Skin epidermis (tissue), 12 donors: ENCODE data around the gene NAA40.

Experiments
- H3K27ac ChIP-seq, 21 experiments: fragments of 200-600 bp; sonication (generic) in 11 of 21; one replicate each; pipeline ENCODE4 v1.5.0; 2020; ENCODE audit warnings: mild to moderate bottlenecking in 3 of 21, inconsistent platforms in 2 of 21, moderate library complexity in 2 of 21
- H3K4me3 ChIP-seq, 7 experiments: fragments of 200-600 bp; sonication (generic) in 2 of 7; one replicate each; pipeline ENCODE4 v1.5.0; 2020; ENCODE audit warnings: inconsistent platforms in 2 of 7, mild to moderate bottlenecking in 2 of 7, moderate library complexity in 1 of 7

The NAA40 gene

DNA sequence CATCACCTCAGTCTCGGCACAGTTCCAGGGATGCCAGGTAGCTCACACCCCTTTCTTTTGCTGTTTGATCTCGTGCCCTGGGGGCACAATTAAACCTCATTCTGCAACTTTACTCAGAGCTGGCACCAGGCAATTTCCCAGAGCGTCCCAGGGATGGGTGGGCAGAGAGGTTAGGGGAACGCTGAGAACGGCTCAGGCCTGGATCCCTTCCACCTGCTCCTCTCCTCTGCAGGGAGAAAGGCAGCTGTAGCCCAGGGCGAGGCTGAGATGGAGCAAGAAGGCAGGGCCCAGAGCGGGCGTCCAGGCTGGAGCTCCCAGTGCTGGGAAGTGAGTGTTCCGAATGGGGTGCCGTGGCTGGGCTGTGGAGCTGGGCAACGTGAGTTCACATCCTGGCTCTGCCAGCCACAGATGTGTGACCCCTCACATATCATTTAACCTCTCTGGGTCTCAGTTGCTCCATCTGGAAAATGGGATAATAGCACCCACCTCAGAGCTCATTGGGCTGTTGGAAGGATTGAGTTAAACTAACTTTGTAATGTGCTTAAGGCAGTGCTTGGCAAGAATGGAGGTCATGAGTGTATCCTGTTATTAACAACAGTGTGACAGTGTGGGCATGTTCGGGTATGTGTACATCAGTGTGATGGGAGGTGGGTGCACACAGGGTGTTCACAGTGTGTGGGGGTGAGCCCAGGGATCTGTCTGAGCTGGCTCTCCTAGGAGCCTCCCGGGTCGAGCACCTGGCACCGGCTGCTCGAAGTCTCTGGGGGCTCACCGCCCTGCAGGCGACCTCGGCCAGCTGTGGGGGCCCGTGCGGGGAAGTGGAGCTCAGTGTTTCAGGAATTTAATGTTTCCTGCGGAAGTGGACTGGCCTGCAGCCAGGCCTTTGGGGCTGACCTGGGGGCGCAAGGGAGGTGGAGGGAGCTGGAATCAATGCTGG is 63.0 kb downstream of the NAA40 start:
- Histone ChIP-seq H3K4me3 (no peak overlapping the region), H3K27ac (no peak overlapping the region)

DNA sequence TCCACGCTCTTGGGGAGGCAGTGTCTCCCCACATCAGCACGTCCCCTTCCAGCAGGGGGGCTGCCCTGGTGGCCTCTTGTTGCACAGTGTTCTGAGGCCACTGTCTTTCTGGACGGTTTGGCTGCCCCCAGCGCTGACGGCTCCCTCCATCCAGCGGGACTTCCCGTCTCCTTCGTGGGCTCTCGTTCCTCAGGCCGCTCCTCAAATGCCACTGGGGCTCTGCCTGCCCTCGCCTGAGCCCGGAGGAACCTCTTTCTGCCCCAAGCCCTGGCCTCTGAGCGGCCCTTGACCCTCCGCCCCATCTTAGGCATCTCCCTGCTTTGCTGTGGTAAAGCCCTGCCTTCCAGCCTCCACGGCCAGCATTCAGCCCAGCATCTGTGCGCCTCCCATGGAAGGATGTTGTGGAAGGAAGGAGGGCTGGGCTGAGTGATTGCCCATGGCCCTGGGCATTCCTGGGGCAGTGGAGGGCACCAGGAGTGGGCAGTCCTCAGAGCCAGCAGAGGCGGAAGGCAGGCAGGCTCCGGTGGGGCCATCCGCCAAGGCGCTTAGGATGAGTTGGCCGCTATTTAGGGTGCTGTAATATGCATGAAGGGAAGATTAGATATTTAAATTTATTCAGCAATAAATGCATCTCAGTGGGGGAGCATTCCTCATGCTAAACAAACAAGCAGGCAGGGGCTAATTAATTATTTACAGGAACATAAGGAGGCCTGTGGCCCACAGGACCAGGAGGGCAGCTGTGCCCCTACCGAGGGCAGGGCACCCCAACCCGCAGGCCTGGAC is 65.2 kb downstream of the NAA40 start:
- no peak overlapping the region for H3K4me3 ChIP-seq
- no peak overlapping the region for H3K27ac ChIP-seq

DNA sequence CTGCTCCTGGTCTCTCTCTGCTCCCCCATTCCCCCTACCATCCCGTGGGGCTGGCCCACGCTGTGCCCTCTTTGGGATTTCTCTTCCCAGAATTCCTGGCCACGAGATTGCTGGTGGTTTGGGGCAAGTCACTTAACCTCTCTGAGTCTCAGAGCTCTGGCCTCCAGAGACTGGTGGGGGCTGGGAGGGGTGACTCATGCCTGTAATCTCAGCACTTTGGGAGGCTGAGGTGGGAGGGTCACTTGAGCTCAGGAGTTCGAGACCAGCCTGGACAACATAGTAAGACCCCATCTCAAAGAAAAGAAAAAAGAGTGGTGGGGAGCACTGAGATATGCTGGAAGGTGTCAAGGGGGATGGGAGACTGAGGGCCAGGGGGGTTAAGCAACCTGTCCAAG is 65.8 kb downstream of the NAA40 start:
- no peak overlapping the region for H3K27ac ChIP-seq

DNA sequence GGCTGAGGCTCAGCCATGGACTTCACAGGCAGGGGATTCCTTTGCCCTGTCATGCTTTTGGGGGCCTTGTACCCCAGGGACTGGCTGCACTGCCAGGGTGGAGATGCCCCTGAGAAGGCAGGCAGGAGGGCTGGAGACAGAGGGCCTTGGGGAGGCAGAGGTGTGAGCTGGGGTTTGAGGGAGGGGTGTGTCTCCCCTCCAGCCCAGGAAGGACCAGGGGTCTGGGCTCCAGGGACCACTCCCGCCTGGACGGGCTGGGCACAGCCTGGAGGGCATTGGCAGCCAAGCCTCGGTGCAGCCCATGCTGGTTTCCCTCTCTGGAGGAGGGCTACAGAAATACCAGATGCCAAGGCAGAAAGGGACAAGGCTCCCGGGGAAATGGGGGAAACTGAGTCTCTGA is 66.9 kb downstream of the NAA40 start:
- no peak overlapping the region for H3K4me3 ChIP-seq
- H3K27ac ChIP-seq: no peak overlapping the region

More for the DNA sequence above, 65.8 kb downstream of the NAA40 start:
- no peak overlapping the region for H3K4me3 ChIP-seq

DNA sequence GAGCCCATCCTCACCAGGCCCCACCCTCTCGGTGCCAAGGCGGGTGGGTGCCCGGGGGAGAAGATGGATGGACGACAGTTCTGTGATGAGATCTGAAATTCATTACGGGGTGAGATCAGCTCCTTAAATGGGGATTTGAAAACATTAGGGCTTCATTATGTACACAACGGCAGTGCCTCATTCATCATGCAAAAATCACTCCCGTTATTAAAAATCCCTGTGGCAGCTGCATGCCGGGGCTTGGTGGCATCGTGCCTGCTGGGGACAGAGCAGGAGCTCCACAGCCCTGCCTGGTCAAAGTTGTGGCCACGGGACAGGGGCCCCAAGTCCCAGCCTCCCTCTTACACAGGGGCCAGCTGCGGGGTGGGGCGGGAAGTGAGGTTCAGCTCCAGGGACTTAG is 67.6 kb downstream of the NAA40 start:
- Histone ChIP-seq H3K27ac (no peak overlapping the region), H3K4me3 (no peak overlapping the region)
